ENCODE results near the gene CD2BP2.
A peak's percentile ranks its signal among the peaks of the same experiment; 100 is the strongest.

Gene CD2BP2

GRCh38 chr16:30378236-30379157 is 23.4 kb upstream of the CD2BP2 start:
- TF ChIP-seq ZBTB7A (IDR thresholded peaks at IDR 0.05; ENCODE audit: low read depth) (no peak), YY1 (IDR thresholded peaks at IDR 0.05; ENCODE audit: low read depth) (peak; percentile 35; the same call in 1 of the 2 replicates), EGR1 (IDR thresholded peaks at IDR 0.05) (no peak), TCF12 (IDR thresholded peaks at IDR 0.05; ENCODE audit: low read depth) (no peak), TEAD4 (IDR thresholded peaks at IDR 0.05) (no peak), TAF1 (IDR thresholded peaks at IDR 0.05; ENCODE audit: low read depth) (peak; percentile 67)
- TF ChIP-seq, protein P1, sequence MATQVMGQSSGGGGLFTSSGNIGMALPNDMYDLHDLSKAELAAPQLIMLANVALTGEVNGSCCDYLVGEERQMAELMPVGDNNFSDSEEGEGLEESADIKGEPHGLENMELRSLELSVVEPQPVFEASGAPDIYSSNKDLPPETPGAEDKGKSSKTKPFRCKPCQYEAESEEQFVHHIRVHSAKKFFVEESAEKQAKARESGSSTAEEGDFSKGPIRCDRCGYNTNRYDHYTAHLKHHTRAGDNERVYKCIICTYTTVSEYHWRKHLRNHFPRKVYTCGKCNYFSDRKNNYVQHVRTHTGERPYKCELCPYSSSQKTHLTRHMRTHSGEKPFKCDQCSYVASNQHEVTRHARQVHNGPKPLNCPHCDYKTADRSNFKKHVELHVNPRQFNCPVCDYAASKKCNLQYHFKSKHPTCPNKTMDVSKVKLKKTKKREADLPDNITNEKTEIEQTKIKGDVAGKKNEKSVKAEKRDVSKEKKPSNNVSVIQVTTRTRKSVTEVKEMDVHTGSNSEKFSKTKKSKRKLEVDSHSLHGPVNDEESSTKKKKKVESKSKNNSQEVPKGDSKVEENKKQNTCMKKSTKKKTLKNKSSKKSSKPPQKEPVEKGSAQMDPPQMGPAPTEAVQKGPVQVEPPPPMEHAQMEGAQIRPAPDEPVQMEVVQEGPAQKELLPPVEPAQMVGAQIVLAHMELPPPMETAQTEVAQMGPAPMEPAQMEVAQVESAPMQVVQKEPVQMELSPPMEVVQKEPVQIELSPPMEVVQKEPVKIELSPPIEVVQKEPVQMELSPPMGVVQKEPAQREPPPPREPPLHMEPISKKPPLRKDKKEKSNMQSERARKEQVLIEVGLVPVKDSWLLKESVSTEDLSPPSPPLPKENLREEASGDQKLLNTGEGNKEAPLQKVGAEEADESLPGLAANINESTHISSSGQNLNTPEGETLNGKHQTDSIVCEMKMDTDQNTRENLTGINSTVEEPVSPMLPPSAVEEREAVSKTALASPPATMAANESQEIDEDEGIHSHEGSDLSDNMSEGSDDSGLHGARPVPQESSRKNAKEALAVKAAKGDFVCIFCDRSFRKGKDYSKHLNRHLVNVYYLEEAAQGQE (IDR thresholded peaks at IDR 0.05; ENCODE audit: low read depth) = no peak
- TF ChIP-seq, protein P2, sequence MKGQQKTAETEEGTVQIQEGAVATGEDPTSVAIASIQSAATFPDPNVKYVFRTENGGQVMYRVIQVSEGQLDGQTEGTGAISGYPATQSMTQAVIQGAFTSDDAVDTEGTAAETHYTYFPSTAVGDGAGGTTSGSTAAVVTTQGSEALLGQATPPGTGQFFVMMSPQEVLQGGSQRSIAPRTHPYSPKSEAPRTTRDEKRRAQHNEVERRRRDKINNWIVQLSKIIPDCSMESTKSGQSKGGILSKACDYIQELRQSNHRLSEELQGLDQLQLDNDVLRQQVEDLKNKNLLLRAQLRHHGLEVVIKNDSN (IDR thresholded peaks at IDR 0.05) = 0 out of 2 replicates have a peak, but pooled peaks have one; percentile 11
- TF ChIP-seq, protein P3, sequence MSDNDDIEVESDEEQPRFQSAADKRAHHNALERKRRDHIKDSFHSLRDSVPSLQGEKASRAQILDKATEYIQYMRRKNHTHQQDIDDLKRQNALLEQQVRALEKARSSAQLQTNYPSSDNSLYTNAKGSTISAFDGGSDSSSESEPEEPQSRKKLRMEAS (IDR thresholded peaks at IDR 0.05) = peak; percentile 86

GRCh38 chr16:30377812-30378235 is 22.7 kb upstream of the CD2BP2 start:
- no peak for TF ChIP-seq NFIC (IDR thresholded peaks at IDR 0.05)
- no peak for TF ChIP-seq TEAD4 (IDR thresholded peaks at IDR 0.05)
- 0 out of 2 replicates have a peak, but pooled peaks have one; percentile 41 for TF ChIP-seq ZBTB7A (IDR thresholded peaks at IDR 0.05; ENCODE audit: low read depth)
- no peak for TF ChIP-seq YY1 (IDR thresholded peaks at IDR 0.05; ENCODE audit: low read depth)
- TF ChIP-seq, protein P1 (IDR thresholded peaks at IDR 0.05; ENCODE audit: low read depth) = no peak
- TF ChIP-seq RAD21 (IDR thresholded peaks at IDR 0.05; ENCODE audit: low read depth) = no peak
- peak; percentile 95 for TF ChIP-seq EGR1 (IDR thresholded peaks at IDR 0.05)
- TF ChIP-seq FOXM1 (IDR thresholded peaks at IDR 0.05; ENCODE audit: borderline replicate concordance, low read depth) = no peak
- TF ChIP-seq, protein P2 (IDR thresholded peaks at IDR 0.05) = no peak; the same call in 1 of the 2 replicates
- TF ChIP-seq EP300 (IDR thresholded peaks at IDR 0.05; ENCODE audit: borderline replicate concordance) = peak; percentile 25; the same call in 1 of the 2 replicates
- 0 out of 2 replicates have a peak, but pooled peaks have one; percentile 16 for TF ChIP-seq TCF12 (IDR thresholded peaks at IDR 0.05; ENCODE audit: low read depth)
- peak; percentile 63 for TF ChIP-seq TAF1 (IDR thresholded peaks at IDR 0.05; ENCODE audit: low read depth)
- TF ChIP-seq CREB1 (IDR thresholded peaks at IDR 0.05; ENCODE audit: low read depth) = peak; percentile 78
- no peak for TF ChIP-seq CEBPB (IDR thresholded peaks at IDR 0.05)
- TF ChIP-seq, protein P3 (IDR thresholded peaks at IDR 0.05) = peak; percentile 82

DNA sequence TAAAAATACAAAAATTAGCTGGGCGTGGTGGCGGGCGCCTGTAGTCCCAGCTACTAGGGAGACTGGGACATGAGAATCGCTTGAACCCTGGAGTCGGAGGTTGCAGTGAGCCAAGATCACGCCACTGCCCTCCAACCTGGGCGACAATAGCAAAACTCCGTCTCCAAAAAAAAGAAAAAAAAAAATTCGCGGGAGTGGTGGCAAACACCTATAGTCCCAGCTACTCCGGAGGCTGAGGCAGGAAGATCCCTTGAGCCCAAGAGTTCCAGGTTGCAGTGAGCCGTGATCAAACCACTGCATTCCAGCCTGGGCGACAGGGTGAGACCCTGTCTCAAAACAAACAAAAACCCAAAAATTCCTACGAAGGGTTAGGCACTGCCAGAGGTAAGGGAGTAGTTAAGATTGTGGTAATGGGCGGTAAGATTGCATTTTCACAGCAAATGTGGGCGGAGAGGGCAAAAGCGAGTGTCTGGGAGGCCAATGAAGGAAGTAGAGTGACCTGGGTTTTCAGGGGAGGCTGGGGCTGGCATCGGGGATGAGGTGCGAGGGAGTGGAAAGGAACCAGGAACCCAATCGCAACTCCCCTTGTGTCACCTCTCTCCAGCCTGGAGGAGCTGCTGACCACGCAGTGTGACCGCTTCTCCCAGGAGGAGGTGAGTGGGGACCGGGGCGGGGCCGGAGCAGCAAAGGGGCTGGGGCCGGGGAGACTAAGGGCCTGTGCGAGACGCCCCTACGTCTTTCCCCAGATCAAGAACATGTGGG is 22.1 kb upstream of the CD2BP2 start:
- no peak for TF ChIP-seq EGR1 (IDR thresholded peaks at IDR 0.05)

- no peak for TF ChIP-seq EGR1 (IDR thresholded peaks at IDR 0.05)
These were observed 21.4 kb upstream of the CD2BP2 start for GRCh38 chr16:30376461-30376902.

DNA sequence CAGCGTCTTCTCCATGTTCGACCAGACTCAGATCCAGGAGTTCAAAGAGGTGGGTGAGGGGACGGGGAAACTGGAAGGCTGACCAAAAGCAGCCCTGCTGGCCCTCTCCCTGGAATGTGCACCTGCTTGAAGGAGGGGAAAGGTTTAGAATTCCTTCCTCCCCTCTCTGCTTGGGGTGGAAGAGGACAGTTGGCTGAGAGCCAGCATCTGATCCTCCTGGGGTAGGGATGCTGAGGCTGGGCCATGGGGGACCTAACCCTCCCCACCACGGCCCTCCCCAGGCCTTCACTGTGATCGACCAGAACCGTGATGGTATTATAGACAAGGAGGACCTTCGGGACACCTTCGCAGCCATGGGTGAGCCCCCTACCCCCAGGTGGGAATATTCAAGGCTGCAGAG is 20.8 kb upstream of the CD2BP2 start:
- TF ChIP-seq RAD21 (IDR thresholded peaks at IDR 0.05; ENCODE audit: low read depth) (no peak), YY1 (IDR thresholded peaks at IDR 0.05; ENCODE audit: low read depth) (no peak), NFIC (IDR thresholded peaks at IDR 0.05) (peak; percentile 29; the same call in 1 of the 2 replicates)
- TF ChIP-seq, protein P1 (IDR thresholded peaks at IDR 0.05; ENCODE audit: low read depth) = no peak

Data from Ishikawa (cell line).